ENCODE data around the gene RAB10. TPM values are rescaled to one million over a fixed set of nuclear protein-coding genes. Genes with fewer than 3 reads are reported as not detected.

RAB10 gene
- total RNA-seq, 4 donors from 2014 or later: 61.9 to 95.6 (median 85.1) TPM

DNA sequence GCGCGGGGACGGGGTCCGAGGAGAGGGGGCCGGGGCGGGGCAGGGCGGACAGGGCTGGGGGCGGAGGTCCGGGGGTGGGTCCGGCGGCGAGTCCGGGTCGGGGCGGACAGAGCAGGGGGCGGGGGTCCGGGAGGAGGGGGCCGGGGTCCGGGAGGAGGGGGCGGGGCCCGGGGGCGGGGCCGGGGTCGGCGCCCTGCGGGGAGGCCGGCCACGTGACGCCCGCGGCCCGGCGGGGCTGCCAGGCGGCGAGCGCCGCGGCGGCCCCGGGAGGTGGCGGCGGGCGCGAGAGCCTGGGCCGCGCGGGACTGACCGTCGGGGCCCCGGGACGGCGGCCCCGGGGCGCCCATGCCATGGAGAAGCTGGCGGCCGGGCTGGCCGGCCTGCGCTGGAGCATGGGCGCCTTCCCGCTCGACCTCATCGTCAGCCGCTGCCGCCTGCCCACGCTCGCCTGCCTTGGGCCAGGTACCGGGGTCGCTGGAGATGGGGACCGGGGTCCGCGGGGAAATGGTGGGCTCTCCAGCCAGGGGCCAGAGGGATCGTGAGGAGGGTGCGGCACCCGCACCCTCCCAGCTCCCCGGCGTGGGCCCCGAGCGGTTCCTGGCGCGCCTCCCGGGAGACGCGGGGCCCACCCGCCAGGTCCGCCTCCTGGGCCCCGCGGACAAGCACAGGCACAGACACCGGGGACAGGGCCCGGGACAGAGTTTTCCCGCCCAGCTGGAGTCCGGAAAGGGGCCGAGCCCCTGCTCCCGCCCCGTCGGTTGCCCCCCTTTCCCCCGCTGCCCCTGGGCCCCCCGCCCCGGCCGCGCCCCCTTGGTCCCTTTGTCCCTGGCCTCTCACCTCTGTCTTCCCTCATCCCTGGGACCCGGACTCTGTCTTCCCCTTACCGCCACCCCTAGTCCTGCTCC is 139.2 kb downstream of the RAB10 start, which contains the start of gene GAREM2:
GAREM2 (plus strand) TSS at position 218 of the 905 bp plus-strand sequence; CDS start at position 351, 133 bp downstream.
- Histone ChIP-seq H3K4me3 (peak within 1 kb of the TSS; percentile 10 to 54 (median 52)), H3K9me3 (no peaks in the 10 kb centered on the region), H3K36me3 (no peaks in the 10 kb centered on the region), H3K27ac (no peak within 1 kb of the TSS), H3K27me3 (peaks cover 0 to 16% of the 10 kb centered on the region in 2 donors), H3K4me1 (peaks cover 0 to 12% (median 9%) of the 10 kb centered on the region in 4 donors)
- TF ChIP-seq, protein P1, sequence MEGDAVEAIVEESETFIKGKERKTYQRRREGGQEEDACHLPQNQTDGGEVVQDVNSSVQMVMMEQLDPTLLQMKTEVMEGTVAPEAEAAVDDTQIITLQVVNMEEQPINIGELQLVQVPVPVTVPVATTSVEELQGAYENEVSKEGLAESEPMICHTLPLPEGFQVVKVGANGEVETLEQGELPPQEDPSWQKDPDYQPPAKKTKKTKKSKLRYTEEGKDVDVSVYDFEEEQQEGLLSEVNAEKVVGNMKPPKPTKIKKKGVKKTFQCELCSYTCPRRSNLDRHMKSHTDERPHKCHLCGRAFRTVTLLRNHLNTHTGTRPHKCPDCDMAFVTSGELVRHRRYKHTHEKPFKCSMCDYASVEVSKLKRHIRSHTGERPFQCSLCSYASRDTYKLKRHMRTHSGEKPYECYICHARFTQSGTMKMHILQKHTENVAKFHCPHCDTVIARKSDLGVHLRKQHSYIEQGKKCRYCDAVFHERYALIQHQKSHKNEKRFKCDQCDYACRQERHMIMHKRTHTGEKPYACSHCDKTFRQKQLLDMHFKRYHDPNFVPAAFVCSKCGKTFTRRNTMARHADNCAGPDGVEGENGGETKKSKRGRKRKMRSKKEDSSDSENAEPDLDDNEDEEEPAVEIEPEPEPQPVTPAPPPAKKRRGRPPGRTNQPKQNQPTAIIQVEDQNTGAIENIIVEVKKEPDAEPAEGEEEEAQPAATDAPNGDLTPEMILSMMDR (IDR thresholded peaks at IDR 0.05): no peak
- no peak for TF ChIP-seq POLR2A (IDR thresholded peaks at IDR 0.05)
- peak in 1 of 3 donors; percentile 32 for DNase-seq

DNA sequence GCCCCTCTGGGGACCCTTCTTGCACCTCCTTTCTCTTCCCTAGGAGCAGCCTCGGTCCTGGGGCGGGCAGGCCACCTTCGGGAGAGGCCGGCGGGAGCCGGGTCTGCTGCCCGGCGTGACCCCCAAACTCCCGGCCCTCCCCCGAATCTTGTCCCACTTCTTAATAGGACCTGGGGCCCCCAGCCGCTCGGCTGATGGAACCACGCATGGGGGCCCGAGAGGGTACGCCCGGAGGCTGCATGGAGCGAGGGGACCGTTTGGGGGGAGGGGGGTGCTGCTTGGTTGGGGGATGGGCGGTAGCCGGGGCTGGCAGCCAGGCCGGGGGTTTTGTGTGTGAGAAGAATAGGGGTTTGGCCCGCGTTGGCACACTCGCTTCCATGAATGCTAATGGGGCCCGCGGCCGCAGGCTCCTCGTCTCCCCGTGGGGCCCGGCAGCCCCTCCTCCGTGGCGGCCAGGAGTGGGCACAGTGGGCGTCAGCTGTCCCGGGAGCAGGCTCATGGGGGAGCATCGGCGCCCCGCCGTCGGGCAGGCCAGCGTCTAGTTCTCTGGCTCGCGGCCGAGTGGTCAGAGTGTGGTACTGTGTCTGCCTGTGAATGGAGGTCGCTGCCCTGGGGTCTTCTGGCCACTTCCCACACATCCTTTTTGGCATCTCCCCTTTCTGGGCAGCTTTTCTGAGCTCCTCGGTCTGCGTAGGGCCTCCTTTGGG is 140.0 kb downstream of the RAB10 start:
- Histone ChIP-seq H3K27me3 (peaks cover 0 to 16% of the 10 kb centered on the region in 2 donors), H3K9me3 (no peaks in the 10 kb centered on the region), H3K36me3 (no peaks in the 10 kb centered on the region), H3K4me1 (peaks cover 0 to 12% (median 9%) of the 10 kb centered on the region in 4 donors), H3K4me3 (peak overlapping the region in 3 of 4 donors; percentile 51 to 54 (median 53)), H3K27ac (no peak overlapping the region)
- TF ChIP-seq, protein P1 (IDR thresholded peaks at IDR 0.05): no peak
- TF ChIP-seq POLR2A (IDR thresholded peaks at IDR 0.05): no peak
- peak in 1 of 3 donors; percentile 43 for DNase-seq

DNA sequence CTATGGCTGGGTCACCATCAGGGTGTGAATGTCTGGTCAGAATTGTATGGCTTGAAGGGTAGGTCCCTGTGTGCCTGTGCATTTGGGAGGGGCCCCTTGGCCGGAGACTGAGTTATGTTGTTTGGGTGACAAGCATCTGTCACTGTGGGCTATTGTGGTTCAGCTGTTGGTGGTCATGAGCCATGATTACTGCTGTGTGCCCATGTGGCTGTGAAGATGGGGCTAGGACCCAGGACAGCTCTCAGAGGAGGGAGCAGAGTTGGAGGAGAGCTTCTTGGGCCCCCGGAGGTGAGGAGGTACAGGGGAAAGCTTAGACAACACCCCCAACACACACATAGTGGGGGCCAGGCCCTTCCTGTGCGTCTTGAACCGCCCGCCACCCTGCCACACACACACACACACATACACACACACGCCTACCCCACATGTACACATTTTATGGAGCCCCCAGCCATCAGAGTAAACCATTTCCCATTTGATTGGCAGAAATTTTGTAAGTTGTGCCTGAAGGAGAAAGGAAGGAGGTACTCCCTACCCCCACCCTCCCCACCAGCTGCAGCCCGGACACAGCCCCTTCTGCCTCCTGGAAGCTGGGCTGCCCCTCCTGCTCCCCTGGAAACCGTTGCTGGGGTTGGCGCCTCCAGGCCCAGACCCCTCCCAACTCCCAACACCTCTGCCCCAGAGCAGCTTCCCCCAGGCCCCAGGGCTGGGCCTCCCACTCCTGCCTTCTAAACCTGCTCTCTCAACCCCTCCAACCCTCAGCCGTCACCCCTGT is 141.0 kb downstream of the RAB10 start:
- peaks cover 0 to 12% (median 10%) of the 10 kb centered on the region in 4 donors for H3K4me1 ChIP-seq
- peak in 1 of 3 donors; percentile 37 for DNase-seq
- no peaks in the 10 kb centered on the region for H3K36me3 ChIP-seq
- H3K27ac ChIP-seq: no peak overlapping the region
- H3K9me3 ChIP-seq: no peaks in the 10 kb centered on the region
- H3K27me3 ChIP-seq: peaks cover 0 to 16% of the 10 kb centered on the region in 2 donors
- no peak for TF ChIP-seq POLR2A (IDR thresholded peaks at IDR 0.05)
- TF ChIP-seq, protein P1 (IDR thresholded peaks at IDR 0.05): no peak
- no peak overlapping the region for H3K4me3 ChIP-seq

DNA sequence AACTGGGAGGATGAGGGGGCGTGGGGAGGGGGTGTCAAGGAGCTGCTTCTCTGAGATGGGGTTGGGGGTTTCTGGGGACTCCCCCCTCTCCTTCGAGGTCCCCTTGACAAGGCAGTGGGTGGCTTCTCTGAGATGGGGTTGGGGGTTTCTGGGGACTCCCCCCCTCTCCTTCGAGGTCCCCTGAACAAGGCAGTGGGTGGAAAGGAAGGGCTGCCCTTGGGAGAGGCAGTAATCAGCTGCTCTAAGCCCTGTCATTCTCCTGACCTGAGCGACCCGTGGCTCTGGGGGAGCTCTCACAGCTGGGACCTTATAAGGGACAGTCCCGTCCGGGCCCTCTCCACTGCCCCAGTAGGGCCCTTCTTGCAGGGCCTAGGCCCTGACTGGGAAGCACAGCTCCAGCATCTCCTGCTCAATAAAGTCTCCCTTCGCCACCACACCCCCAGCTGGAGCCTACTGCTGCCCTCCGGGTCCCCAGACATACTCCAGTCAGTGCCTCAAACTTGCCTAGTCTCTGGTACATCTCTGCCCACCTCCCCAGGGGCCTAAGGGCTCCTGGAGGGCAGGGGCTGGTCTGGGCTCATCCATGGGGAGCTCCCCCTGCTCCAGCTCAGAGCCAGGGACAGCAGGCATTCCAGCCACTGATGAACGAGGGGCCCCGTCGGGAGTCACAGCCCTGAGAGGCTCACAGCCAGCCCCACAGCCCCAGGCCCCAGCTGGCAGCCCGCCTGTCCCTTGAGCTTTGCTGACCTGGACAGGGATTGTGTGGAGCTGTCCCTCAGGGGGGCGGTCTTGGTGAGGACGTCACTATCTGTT is 141.8 kb downstream of the RAB10 start:
- H3K27me3 ChIP-seq: peaks cover 0 to 16% of the 10 kb centered on the region in 2 donors
- peaks cover 0 to 12% (median 10%) of the 10 kb centered on the region in 4 donors for H3K4me1 ChIP-seq
- DNase-seq: peak in 1 of 3 donors; percentile 41
- TF ChIP-seq, protein P1 (IDR thresholded peaks at IDR 0.05): no peak
- no peak for TF ChIP-seq POLR2A (IDR thresholded peaks at IDR 0.05)
- no peaks in the 10 kb centered on the region for H3K9me3 ChIP-seq
- H3K27ac ChIP-seq: no peak overlapping the region
- H3K4me3 ChIP-seq: no peak overlapping the region
- H3K36me3 ChIP-seq: no peaks in the 10 kb centered on the region

All from Peyer's patch (tissue), 4 donors.